ENCODE data around the gene GLRX3.

Gene GLRX3

GRCh38 chr10:130137659-130138478 lies 1.7 kb downstream of the GLRX3 start:
- no peak for DNase-seq

GRCh38 chr10:130138479-130138866 lies 2.3 kb downstream of the GLRX3 start:
- no peak for DNase-seq

GRCh38 chr10:130140425-130140824 lies 4.2 kb downstream of the GLRX3 start:
- DNase-seq, result no peak

- DNase-seq, result no peak
Observed at GRCh38 chr10:130141038-130141437, 4.8 kb downstream of the GLRX3 start.

GRCh38 chr10:130141460-130141859 lies 5.3 kb downstream of the GLRX3 start:
- no peak for DNase-seq

- no peak for DNase-seq
Observed at GRCh38 chr10:130141878-130142277, 5.7 kb downstream of the GLRX3 start.

GRCh38 chr10:130146042-130146441 lies 9.9 kb downstream of the GLRX3 start:
- DNase-seq, result no peak

- no peak for DNase-seq
Observed at GRCh38 chr10:130159192-130159794, 23.1 kb downstream of the GLRX3 start.

GRCh38 chr10:130160775-130161174 lies 24.6 kb downstream of the GLRX3 start:
- no peak for DNase-seq

GRCh38 chr10:130161331-130161730 lies 25.1 kb downstream of the GLRX3 start:
- no peak for DNase-seq

- no peak for DNase-seq
Observed at GRCh38 chr10:130167193-130167592, 31.0 kb downstream of the GLRX3 start.

- no peak for DNase-seq
Observed at GRCh38 chr10:130167707-130168106, 31.5 kb downstream of the GLRX3 start.

GRCh38 chr10:130169136-130169859 lies 33.1 kb downstream of the GLRX3 start:
- no peak for DNase-seq

GRCh38 chr10:130171196-130171595 lies 35.0 kb downstream of the GLRX3 start:
- no peak for DNase-seq

- no peak for DNase-seq
Observed at GRCh38 chr10:130174328-130174727, 38.1 kb downstream of the GLRX3 start.

GRCh38 chr10:130175074-130175473 lies 38.9 kb downstream of the GLRX3 start:
- DNase-seq, result no peak

GRCh38 chr10:130177250-130177649 lies 41.1 kb downstream of the GLRX3 start:
- no peak for DNase-seq

GRCh38 chr10:130179640-130180039 lies 43.4 kb downstream of the GLRX3 start:
- DNase-seq, result no peak

GRCh38 chr10:130180416-130180815 lies 44.2 kb downstream of the GLRX3 start:
- no peak for DNase-seq

GRCh38 chr10:130181858-130182257 lies 45.7 kb downstream of the GLRX3 start:
- DNase-seq, result no peak

GRCh38 chr10:130185591-130185990 lies 49.4 kb downstream of the GLRX3 start:
- no peak for DNase-seq

GRCh38 chr10:130188195-130189175 lies 52.3 kb downstream of the GLRX3 start:
- DNase-seq, result no peak

- DNase-seq, result no peak
Observed at GRCh38 chr10:130189608-130190054, 53.4 kb downstream of the GLRX3 start.
